ENCODE data around the gene ADGRG1. TPM values are rescaled to one million over a fixed set of nuclear protein-coding genes. Genes with fewer than 3 reads are reported as not detected.
"Not testable (repeated sequence)": the region's sequence is repeated elsewhere in the genome, so short reads cannot be mapped to it uniquely, and the experiment has no call there.

ADGRG1 gene
- total RNA-seq, 8 experiments from 2014 or later = 0.54 to 82.8 (median 48.8) TPM

- Histone ChIP-seq H3K4me1 (replicated peaks in 1 of 2) (peaks cover 15 to 16% of the 10 kb centered on the region in 2 donors), H3K27ac (no peak overlapping the region), H3K4me3 (no peak overlapping the region)
- WGBS, 10 experiments = 73 to 100% (median 97%) methylated on average over 1 to 5 of the region's 15 CpGs; no CpG with 5 or more reads in 6 of the 10 experiments
- ATAC-seq (replicated peaks in 6 of 8) = peak in 1 of 8 experiments; percentile 39
- in situ Hi-C loops (cut with MboI; ENCODE audit: low pct_unique_long_range_greater_than_20kb in 2 of 9, low sequenced_read_pairs in 9 of 9, unreplicated experiment in 9 of 9) = no loop called here
Measured at GRCh38 chr16:57663917-57664661, 35.7 kb downstream of the ADGRG1 start.

GRCh38 chr16:57664662-57665025 is 36.2 kb downstream of the ADGRG1 start:
- Histone ChIP-seq H3K4me3 (no peak overlapping the region), H3K27ac (no peak overlapping the region), H3K4me1 (replicated peaks in 1 of 2) (peaks cover 15 to 16% of the 10 kb centered on the region in 2 donors)
- in situ Hi-C loops (cut with MboI; ENCODE audit: low pct_unique_long_range_greater_than_20kb in 2 of 9, low sequenced_read_pairs in 9 of 9, unreplicated experiment in 9 of 9) = no loop called here
- ATAC-seq (replicated peaks in 6 of 8) = no peak
- WGBS, 10 experiments = 60 to 100% (median 91%) methylated on average over 1 to 6 of the region's 6 CpGs; no CpG with 5 or more reads in 2 of the 10 experiments

- ATAC-seq (replicated peaks in 6 of 8) = no peak
- no peak overlapping the region for H3K27ac ChIP-seq
- 20 to 100% (median 50%) methylated on average over 1 of the region's 4 CpGs; no CpG with 5 or more reads in 6 of the 10 experiments for WGBS, 10 experiments
- H3K4me1 ChIP-seq (replicated peaks in 1 of 2) = peaks cover 15 to 16% of the 10 kb centered on the region in 2 donors
- H3K4me3 ChIP-seq = no peak overlapping the region
- in situ Hi-C loops (cut with MboI; ENCODE audit: low pct_unique_long_range_greater_than_20kb in 2 of 9, low sequenced_read_pairs in 9 of 9, unreplicated experiment in 9 of 9) = no loop called here
Measured at GRCh38 chr16:57665541-57665940, 37.1 kb downstream of the ADGRG1 start.

- WGBS, 10 experiments = 29 to 90% (median 59%) methylated on average over 1 to 4 of the region's 11 CpGs; no CpG with 5 or more reads in 7 of the 10 experiments
- ATAC-seq (replicated peaks in 6 of 8) = no peak
- no peak overlapping the region for H3K4me3 ChIP-seq
- in situ Hi-C loops (cut with MboI; ENCODE audit: low pct_unique_long_range_greater_than_20kb in 2 of 9, low sequenced_read_pairs in 9 of 9, unreplicated experiment in 9 of 9) = no loop called here
- H3K4me1 ChIP-seq (replicated peaks in 1 of 2) = peaks cover 15 to 16% of the 10 kb centered on the region in 2 donors
- H3K27ac ChIP-seq = peak overlapping the region; percentile 73 to 80
Measured at GRCh38 chr16:57666353-57667047, 38.1 kb downstream of the ADGRG1 start.

- in situ Hi-C loops (cut with MboI; ENCODE audit: low pct_unique_long_range_greater_than_20kb in 2 of 9, low sequenced_read_pairs in 9 of 9, unreplicated experiment in 9 of 9) = no loop called here
- Histone ChIP-seq H3K27ac (peak overlapping the region; percentile 73 to 80), H3K4me3 (no peak overlapping the region), H3K4me1 (replicated peaks in 1 of 2) (peaks cover 15 to 16% of the 10 kb centered on the region in 2 donors)
- WGBS, 10 experiments = 67 to 100% methylated on average over 1 to 2 of the region's 5 CpGs; no CpG with 5 or more reads in 8 of the 10 experiments
- no peak for ATAC-seq (replicated peaks in 6 of 8)
Measured at GRCh38 chr16:57667048-57667525, 38.7 kb downstream of the ADGRG1 start.

- 60 to 100% (median 80%) methylated on average over 1 to 5 of the region's 17 CpGs; no CpG with 5 or more reads in 5 of the 10 experiments for WGBS, 10 experiments
- H3K27ac ChIP-seq = peak overlapping the region; percentile 73 to 80
- peak in 6 of 8 experiments; percentile 19 to 97 (median 92) for ATAC-seq (replicated peaks in 6 of 8)
- H3K4me3 ChIP-seq = no peak overlapping the region
- in situ Hi-C loops (cut with MboI; ENCODE audit: low pct_unique_long_range_greater_than_20kb in 2 of 9, low sequenced_read_pairs in 9 of 9, unreplicated experiment in 9 of 9) = no loop called here
- peaks cover 15 to 16% of the 10 kb centered on the region in 2 donors for H3K4me1 ChIP-seq (replicated peaks in 1 of 2)
Measured at GRCh38 chr16:57667526-57668262, 39.3 kb downstream of the ADGRG1 start.

GRCh38 chr16:57668263-57668571 is 39.8 kb downstream of the ADGRG1 start, which contains the start of gene ADGRG3:
Gene ADGRG3, plus strand, starts transcription at chr16:57668306. Its CDS starts 42 bp downstream, at chr16:57668348.
- in situ Hi-C loops (cut with MboI; ENCODE audit: low pct_unique_long_range_greater_than_20kb in 2 of 9, low sequenced_read_pairs in 9 of 9, unreplicated experiment in 9 of 9) = no loop called here
- no CpG with 5 or more reads among the region's 11 CpGs for WGBS, 10 experiments
- H3K4me3 ChIP-seq = no peak within 1 kb of the TSS
- peaks cover 15 to 16% of the 10 kb centered on the region in 2 donors for H3K4me1 ChIP-seq (replicated peaks in 1 of 2)
- H3K27ac ChIP-seq = peak within 1 kb of the TSS; percentile 73 to 80
- no peak for ATAC-seq (replicated peaks in 6 of 8)

GRCh38 chr16:57668630-57669475 is 40.4 kb downstream of the ADGRG1 start:
- ATAC-seq (replicated peaks in 6 of 8) = no peak
- peaks cover 15 to 16% of the 10 kb centered on the region in 2 donors for H3K4me1 ChIP-seq (replicated peaks in 1 of 2)
- WGBS, 10 experiments = 73 to 100% (median 94%) methylated on average over 1 to 4 of the region's 20 CpGs; no CpG with 5 or more reads in 2 of the 10 experiments
- no peak overlapping the region for H3K4me3 ChIP-seq
- in situ Hi-C loops (cut with MboI; ENCODE audit: low pct_unique_long_range_greater_than_20kb in 2 of 9, low sequenced_read_pairs in 9 of 9, unreplicated experiment in 9 of 9) = no loop called here
- no peak overlapping the region for H3K27ac ChIP-seq

- peaks cover 15 to 16% of the 10 kb centered on the region in 2 donors for H3K4me1 ChIP-seq (replicated peaks in 1 of 2)
- WGBS, 10 experiments = 69 to 93% (median 80%) methylated on average over 1 to 8 of the region's 12 CpGs; no CpG with 5 or more reads in 5 of the 10 experiments
- no peak overlapping the region for H3K27ac ChIP-seq
- in situ Hi-C loops (cut with MboI; ENCODE audit: low pct_unique_long_range_greater_than_20kb in 2 of 9, low sequenced_read_pairs in 9 of 9, unreplicated experiment in 9 of 9) = no loop called here
- no peak for ATAC-seq (replicated peaks in 6 of 8)
- no peak overlapping the region for H3K4me3 ChIP-seq
Measured at GRCh38 chr16:57669476-57670162, 41.2 kb downstream of the ADGRG1 start.

- no peak overlapping the region for H3K4me3 ChIP-seq
- H3K27ac ChIP-seq = no peak overlapping the region
- WGBS, 10 experiments = 67 to 100% (median 70%) methylated on average over 1 to 3 of the region's 4 CpGs; no CpG with 5 or more reads in 7 of the 10 experiments
Measured at GRCh38 chr16:57670196-57670595, 41.8 kb downstream of the ADGRG1 start.

GRCh38 chr16:57671451-57671850 is 43.0 kb downstream of the ADGRG1 start:
- 40 to 100% (median 90%) methylated on average over 2 to 7 of the region's 7 CpGs; no CpG with 5 or more reads in 3 of the 10 experiments for WGBS, 10 experiments
- H3K4me3 ChIP-seq; in situ Hi-C loops (cut with MboI; ENCODE audit: low pct_unique_long_range_greater_than_20kb in 2 of 9, low sequenced_read_pairs in 9 of 9, unreplicated experiment in 9 of 9); H3K27ac ChIP-seq; ATAC-seq (replicated peaks in 6 of 8): not testable (repeated sequence)
- peaks cover 15 to 21% of the 10 kb centered on the region in 2 donors for H3K4me1 ChIP-seq (replicated peaks in 1 of 2)

More at GRCh38 chr16:57670196-57670595, 41.8 kb downstream of the ADGRG1 start:
- in situ Hi-C loops (cut with MboI; ENCODE audit: low pct_unique_long_range_greater_than_20kb in 2 of 9, low sequenced_read_pairs in 9 of 9, unreplicated experiment in 9 of 9) = no loop called here
- no peak for ATAC-seq (replicated peaks in 6 of 8)
- H3K4me1 ChIP-seq (replicated peaks in 1 of 2) = peaks cover 15 to 16% of the 10 kb centered on the region in 2 donors

Data from motor neuron (in vitro differentiated cells).